GM12864 (cell line): ENCODE results near the gene ZC3H18.

ENCODE experiments used
- DNase-seq: peaks from one replicate; pipeline ENCODE4 v3.0.0-alpha.2; 2011; ENCODE audit warnings: low read depth
- H3K4me3 ChIP-seq: 2 replicates; pipeline ENCODE4 v1.5.1; 2011; ENCODE audit warnings: mild to moderate bottlenecking, low read depth, low read length, control low read depth
- TF ChIP-seq, protein P1 (sequence below): IDR thresholded peaks from 2 replicates; pipeline ENCODE4 v1.5.1; 2011; ENCODE audit warnings: low read depth, mild to moderate bottlenecking, moderate library complexity, low read length, control low read depth, inconsistent platforms; ENCODE audit errors: missing control alignments

ZC3H18 gene

DNA sequence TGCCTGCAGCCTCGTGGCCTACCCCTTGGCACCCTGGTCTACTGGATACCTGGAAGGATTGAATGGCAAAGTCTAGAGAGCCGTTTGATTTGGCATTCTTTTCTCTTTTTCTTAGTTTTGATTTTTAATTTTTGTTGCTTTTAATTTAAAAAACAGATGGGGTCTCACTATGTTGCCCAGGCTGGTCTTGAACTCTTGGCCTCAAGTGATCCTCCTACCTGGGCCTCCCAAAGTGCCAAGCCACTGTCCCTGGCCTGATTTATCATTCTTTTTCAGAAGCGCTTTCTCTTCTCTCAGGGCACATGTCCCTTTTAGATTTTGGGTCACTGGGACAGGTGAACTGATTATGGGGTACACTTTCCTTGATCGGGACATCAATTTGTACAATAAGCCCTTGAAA, 10.8 kb downstream of the ZC3H18 start:
- no peak overlapping the region for H3K4me3 ChIP-seq
- no peak for DNase-seq
- TF ChIP-seq, protein P1, sequence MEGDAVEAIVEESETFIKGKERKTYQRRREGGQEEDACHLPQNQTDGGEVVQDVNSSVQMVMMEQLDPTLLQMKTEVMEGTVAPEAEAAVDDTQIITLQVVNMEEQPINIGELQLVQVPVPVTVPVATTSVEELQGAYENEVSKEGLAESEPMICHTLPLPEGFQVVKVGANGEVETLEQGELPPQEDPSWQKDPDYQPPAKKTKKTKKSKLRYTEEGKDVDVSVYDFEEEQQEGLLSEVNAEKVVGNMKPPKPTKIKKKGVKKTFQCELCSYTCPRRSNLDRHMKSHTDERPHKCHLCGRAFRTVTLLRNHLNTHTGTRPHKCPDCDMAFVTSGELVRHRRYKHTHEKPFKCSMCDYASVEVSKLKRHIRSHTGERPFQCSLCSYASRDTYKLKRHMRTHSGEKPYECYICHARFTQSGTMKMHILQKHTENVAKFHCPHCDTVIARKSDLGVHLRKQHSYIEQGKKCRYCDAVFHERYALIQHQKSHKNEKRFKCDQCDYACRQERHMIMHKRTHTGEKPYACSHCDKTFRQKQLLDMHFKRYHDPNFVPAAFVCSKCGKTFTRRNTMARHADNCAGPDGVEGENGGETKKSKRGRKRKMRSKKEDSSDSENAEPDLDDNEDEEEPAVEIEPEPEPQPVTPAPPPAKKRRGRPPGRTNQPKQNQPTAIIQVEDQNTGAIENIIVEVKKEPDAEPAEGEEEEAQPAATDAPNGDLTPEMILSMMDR = no peak

DNA sequence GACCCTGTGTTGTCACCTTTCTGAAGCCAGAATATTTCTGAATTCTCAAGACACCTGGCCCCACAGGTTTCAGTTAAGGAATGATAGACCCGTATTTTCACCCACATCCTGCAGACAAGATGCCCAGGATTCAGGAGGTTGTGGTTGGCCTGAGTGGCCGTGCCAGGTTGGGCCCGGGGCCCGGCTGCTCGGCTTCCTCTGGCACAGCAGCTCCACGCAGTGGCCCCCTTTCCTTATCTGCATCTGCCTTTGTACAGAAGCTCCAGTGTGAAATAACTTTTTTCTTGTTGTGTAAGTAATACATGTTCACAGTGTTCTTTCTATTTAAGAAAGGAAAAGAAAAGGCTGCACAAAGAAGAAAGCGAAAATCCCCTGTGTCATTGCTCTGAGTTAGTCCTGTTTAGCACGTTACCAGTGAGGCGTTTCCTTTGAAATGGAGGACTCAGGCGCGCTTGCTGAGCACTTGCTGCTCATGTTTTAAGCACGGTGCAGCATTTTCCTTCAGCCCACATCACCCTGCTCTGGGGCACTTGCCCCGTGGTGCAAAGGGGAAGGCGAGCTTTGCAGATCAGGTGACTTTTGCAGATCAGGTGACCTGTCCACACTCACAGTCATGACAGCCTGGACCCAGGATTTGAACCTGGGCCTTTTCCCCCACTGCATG, 12.8 kb downstream of the ZC3H18 start:
- no peak for DNase-seq
- TF ChIP-seq, protein P1 = no peak
- H3K4me3 ChIP-seq = no peak overlapping the region

DNA sequence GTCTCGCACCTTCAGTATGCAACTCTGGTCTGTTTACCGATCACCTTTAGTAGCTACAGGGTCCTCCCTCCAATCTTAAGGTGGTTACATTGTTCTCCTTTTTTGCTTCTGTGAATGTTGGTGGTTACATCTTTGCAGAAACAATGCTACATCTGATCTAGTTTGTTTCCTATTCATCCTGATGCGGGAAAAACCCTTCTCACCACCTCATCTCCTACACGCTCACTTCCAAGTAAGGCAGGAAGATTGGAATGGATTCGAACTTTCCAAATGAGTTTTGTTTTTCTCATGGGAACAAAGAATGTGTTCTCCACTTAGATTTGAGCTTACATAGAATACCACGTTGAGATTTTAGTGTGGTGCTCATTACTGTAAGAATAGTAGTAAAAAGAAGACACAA, 14.5 kb downstream of the ZC3H18 start:
- no peak overlapping the region for H3K4me3 ChIP-seq
- DNase-seq = no peak
- TF ChIP-seq, protein P1 = no peak

DNA sequence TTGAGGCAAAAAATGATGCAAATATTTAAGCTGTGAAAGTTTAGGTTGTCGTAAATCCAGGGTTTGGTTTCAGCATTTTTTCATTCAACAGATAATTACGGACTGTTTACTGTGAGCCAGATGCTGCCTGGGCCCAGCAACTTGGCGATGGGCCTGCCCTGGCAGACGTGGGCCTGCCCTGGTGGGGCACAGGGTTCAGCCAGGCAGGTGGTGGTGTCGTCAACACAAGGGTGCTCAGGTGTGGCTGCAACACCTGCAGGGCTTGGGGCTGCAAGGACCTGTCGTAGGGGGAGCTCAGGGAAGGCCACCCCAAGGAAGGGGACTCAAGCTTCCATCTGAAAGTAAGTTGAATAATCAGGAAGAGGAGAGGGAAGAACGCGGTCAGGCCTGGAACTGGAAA, 15.1 kb downstream of the ZC3H18 start:
- TF ChIP-seq, protein P1 = no peak
- no peak overlapping the region for H3K4me3 ChIP-seq
- no peak for DNase-seq

DNA sequence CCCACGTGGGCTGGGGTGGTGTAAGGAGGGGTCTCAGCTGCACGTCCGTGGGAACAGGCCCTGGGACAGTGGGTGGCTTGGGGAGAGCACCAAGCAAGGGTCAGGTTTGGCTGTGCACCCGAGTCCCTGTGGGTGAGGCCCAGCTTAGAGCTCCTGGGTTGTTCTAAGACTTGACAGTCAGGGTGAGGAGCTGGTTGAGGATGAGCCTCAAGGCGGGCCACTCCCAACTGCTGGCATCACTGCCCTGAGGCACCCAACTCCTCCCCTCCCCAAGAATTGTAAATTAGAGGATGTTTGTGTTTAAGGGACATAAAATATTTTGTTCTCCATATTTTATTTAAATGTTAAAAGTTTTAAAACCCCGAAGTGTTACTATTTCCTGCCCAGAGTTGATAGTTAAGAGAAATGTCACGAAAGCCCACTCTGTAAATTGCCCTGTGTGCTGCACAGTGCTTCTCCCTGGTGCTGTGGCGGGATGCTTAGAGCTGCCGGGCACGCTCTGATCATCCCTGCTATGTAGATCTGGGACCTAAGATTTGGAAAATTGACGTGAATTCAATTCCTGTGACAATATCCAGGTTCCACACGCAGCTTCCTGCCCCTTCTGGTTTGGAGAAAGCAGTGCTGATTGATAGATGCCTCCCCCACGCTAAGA, 15.9 kb downstream of the ZC3H18 start:
- DNase-seq = no peak
- TF ChIP-seq, protein P1 = no peak
- no peak overlapping the region for H3K4me3 ChIP-seq

DNA sequence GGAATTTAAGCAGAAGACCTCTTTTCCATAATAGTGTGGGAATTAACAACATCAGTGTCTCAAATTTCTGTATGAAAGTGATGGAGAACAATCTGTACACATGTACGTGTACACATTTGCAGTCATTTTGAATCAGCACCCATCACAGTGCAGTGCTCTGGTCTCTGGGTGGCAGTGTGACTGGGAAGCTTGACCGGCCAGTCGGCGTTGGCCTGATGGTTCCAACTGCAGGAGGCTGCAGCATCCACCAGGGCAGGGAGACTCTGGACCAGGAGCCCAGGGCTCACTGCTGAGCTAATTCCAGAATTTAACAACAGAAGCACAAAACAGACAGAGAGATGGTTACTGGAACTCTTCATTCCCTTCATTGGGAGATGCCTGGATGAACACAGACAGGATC, 17.9 kb downstream of the ZC3H18 start:
- TF ChIP-seq, protein P1 = no peak

DNA sequence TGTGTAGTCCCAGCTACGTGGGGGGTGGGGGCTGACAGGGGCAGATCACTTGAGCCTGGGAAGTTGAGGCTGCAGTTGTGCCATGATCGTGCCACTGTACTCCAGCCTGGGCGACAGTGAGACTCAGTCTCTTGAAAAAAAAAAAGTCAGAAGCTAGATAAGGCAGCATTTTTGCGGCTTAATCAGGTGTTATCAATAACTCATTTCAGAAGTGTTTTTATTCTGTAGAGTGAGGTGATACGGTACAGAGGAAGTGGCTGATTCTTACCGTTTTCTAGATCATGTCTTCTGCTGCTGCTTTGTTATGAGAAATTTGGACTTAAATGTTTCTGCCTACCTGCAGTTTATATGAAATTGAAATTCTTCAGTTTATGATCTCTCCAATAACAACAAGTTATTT, 18.6 kb downstream of the ZC3H18 start:
- TF ChIP-seq, protein P1 = no peak
- DNase-seq = no peak
- no peak overlapping the region for H3K4me3 ChIP-seq

More for the DNA sequence above, 17.9 kb downstream of the ZC3H18 start:
- DNase-seq = no peak
- H3K4me3 ChIP-seq = no peak overlapping the region
